DND-41 (cell line): Measurements from ENCODE around the gene OPN1SW.

ENCODE experiments used
- ATAC-seq: fragments of 200-7000 bp; cut with Tn5 transposase; 3 replicates; pipeline ENCODE4 v1.9.1; 2021; ENCODE audit warnings: low read depth; ENCODE audit not compliant: insufficient read depth
- DNase-seq: peaks from one replicate; pipeline ENCODE4 v3.0.0-alpha.2; 2020
- H2AFZ ChIP-seq: 2 replicates; pipeline ENCODE4 v1.6.0; 2012; ENCODE audit warnings: low read depth, low read length
- H3K27ac ChIP-seq: 2 replicates; pipeline ENCODE4 v1.5.1; 2012; ENCODE audit warnings: low read length, inconsistent platforms
- H3K27me3 ChIP-seq: fragments of 200-600 bp; sonication (generic); 2 replicates; pipeline ENCODE4 v1.6.0; 2012; ENCODE audit warnings: low read length, mild to moderate bottlenecking, inconsistent platforms; ENCODE audit not compliant: insufficient read depth, poor library complexity
- H3K36me3 ChIP-seq: 2 replicates; pipeline ENCODE4 v1.5.1; 2012; ENCODE audit warnings: low read length, inconsistent platforms; ENCODE audit not compliant: insufficient read depth
- H3K4me1 ChIP-seq: 2 replicates; pipeline ENCODE4 v1.5.1; 2012; ENCODE audit warnings: mild to moderate bottlenecking, low read length; ENCODE audit not compliant: insufficient read depth
- H3K4me2 ChIP-seq: 2 replicates; pipeline ENCODE4 v1.6.0; 2012; ENCODE audit warnings: mild to moderate bottlenecking, moderate library complexity, low read length, inconsistent platforms; ENCODE audit not compliant: insufficient read depth
- H3K4me3 ChIP-seq, 2 experiments: fragments of 200-600 bp in 1 of 2; shearing (Covaris generic) in 1 of 2; 2 replicates each; pipeline ENCODE4 v1.5.1; 2012 to 2016; ENCODE audit warnings: inconsistent platforms in 2 of 2, low read length in 2 of 2, mild to moderate bottlenecking in 2 of 2, low read depth in 1 of 2, moderate library complexity in 1 of 2
- H3K79me2 ChIP-seq: 2 replicates; pipeline ENCODE4 v1.6.0; 2012; ENCODE audit warnings: low read length, inconsistent platforms; ENCODE audit not compliant: insufficient read depth
- H3K9ac ChIP-seq: 2 replicates; pipeline ENCODE4 v1.6.0; 2012; ENCODE audit warnings: low read depth, mild to moderate bottlenecking, inconsistent platforms, low read length, moderate library complexity
- H3K9me3 ChIP-seq: 2 replicates; pipeline ENCODE4 v1.5.1; 2012; ENCODE audit warnings: low read length, moderate library complexity, mild to moderate bottlenecking, inconsistent platforms; ENCODE audit not compliant: insufficient read depth, severe bottlenecking
- H4K20me1 ChIP-seq: 2 replicates; pipeline ENCODE4 v1.6.0; 2012; ENCODE audit warnings: low read length; ENCODE audit not compliant: insufficient read depth
- EZH2 ChIP-seq: IDR thresholded peaks from 3 replicates; pipeline ENCODE4 v1.6.1; 2012; ENCODE audit warnings: borderline replicate concordance, low read depth, mild to moderate bottlenecking, moderate library complexity, low read length, inconsistent platforms; ENCODE audit not compliant: severe bottlenecking
- TF ChIP-seq, protein P1 (sequence below): IDR thresholded peaks from 2 replicates; pipeline ENCODE4 v1.5.1; 2012; ENCODE audit warnings: borderline replicate concordance, low read length, moderate library complexity, mild to moderate bottlenecking; ENCODE audit not compliant: poor library complexity, severe bottlenecking; ENCODE audit errors: extremely low read depth

The OPN1SW gene

DNA sequence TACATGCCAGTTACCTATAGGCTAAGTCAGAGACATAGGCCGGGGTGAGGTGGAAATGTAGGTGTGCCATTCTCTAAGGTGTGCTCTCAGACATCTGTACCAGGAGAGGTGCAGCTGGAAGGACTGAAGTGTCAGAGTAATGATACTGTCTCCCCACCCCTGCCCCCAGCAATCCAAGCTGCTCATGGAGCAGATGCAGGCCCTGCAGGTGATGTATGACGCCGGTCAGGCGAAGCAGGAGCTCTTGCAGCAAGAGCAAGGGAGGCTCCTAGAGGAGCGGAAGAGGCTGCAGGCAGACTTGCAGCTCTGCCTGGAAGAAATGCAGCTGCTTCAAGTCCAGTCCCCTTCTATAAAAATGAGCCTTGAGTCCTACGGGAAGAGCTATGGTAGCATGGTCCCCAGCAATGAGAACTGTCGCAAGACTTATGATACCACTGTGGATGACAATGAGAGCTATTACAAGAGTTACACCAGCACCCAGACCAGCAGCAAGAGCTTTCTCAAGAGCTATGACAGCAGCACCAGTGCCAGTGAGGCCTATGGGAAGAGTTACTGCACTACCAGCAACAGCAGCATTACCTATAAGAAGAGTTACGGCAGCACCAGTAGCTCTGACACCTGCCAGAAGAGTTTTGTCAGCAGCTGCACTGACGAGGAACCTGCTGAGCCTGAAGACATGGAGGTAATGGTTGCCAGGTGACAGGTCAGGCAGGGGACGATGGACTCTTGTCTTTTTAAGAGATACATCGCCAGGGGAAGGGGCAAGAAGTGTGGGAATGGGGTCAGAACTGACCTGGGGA, 36.2 kb upstream of the OPN1SW start:
- DNase-seq, result no peak
- H3K9ac ChIP-seq, result no peak overlapping the region
- H3K4me1 ChIP-seq, result no peaks in the 10 kb centered on the region
- ATAC-seq, result no peak
- no peak overlapping the region for H2AFZ ChIP-seq
- H3K27me3 ChIP-seq, result no peaks in the 10 kb centered on the region
- H3K9me3 ChIP-seq, result no peaks in the 10 kb centered on the region
- H3K27ac ChIP-seq, result no peak overlapping the region
- no peaks in the 10 kb centered on the region for H3K79me2 ChIP-seq
- H4K20me1 ChIP-seq, result no peaks in the 10 kb centered on the region; the same call in 1 of the 2 replicates
- H3K36me3 ChIP-seq, result peaks cover 12% of the 10 kb centered on the region
- TF ChIP-seq, protein P1, sequence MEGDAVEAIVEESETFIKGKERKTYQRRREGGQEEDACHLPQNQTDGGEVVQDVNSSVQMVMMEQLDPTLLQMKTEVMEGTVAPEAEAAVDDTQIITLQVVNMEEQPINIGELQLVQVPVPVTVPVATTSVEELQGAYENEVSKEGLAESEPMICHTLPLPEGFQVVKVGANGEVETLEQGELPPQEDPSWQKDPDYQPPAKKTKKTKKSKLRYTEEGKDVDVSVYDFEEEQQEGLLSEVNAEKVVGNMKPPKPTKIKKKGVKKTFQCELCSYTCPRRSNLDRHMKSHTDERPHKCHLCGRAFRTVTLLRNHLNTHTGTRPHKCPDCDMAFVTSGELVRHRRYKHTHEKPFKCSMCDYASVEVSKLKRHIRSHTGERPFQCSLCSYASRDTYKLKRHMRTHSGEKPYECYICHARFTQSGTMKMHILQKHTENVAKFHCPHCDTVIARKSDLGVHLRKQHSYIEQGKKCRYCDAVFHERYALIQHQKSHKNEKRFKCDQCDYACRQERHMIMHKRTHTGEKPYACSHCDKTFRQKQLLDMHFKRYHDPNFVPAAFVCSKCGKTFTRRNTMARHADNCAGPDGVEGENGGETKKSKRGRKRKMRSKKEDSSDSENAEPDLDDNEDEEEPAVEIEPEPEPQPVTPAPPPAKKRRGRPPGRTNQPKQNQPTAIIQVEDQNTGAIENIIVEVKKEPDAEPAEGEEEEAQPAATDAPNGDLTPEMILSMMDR, result no peak
- no peak for TF ChIP-seq EZH2
- no peak overlapping the region for H3K4me3 ChIP-seq
- H3K4me2 ChIP-seq, result no peak overlapping the region

DNA sequence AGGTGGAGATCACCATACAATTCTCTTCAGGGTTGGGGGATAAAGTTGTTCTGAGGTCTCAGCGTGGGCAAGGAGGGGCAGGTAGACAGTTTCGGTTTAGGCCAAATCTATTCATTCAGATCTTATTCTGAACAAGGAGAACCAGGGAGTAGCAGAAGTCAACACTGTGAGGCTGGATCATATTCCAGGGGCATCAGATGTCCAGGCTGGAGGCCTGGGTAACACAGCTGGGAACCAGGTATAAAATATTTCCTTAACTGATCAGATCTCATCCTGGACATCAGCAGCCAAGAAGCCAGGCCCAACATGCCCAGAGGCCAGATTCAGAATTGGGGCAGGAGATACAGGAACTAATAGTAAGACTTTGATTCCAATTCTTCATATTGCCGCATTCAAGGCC, 35.4 kb upstream of the OPN1SW start:
- ATAC-seq (no peak), DNase-seq (no peak)
- Histone ChIP-seq H3K4me2 (no peak overlapping the region), H4K20me1 (no peaks in the 10 kb centered on the region; the same call in 1 of the 2 replicates), H3K4me3 (no peak overlapping the region), H3K27ac (no peak overlapping the region), H3K4me1 (no peaks in the 10 kb centered on the region), H3K9me3 (no peaks in the 10 kb centered on the region), H3K9ac (no peak overlapping the region), H2AFZ (no peak overlapping the region), H3K36me3 (peaks cover 20% of the 10 kb centered on the region), H3K27me3 (no peaks in the 10 kb centered on the region), H3K79me2 (no peaks in the 10 kb centered on the region)
- no peak for TF ChIP-seq EZH2
- TF ChIP-seq, protein P1, result no peak

DNA sequence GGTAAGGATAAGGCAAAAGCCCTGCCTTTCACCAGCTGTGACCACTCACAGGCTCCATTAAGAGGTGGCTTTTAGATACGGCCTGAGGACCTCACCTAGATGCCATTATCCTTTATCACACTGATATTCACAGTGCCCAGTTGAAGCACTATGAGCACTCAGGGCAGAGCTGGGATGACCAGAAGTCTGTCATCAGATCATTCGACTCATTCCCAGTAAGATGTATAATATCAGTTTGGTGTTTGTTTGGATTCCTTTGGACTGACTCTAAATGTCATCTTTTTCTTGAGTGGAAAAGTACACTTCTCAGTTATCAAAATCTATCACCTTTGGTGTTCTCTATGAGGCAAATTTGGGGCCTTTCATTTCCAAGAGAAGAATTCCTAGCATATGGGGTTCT, 34.9 kb upstream of the OPN1SW start:
- ATAC-seq (no peak), DNase-seq (no peak)
- no peaks in the 10 kb centered on the region; the same call in 1 of the 2 replicates for H4K20me1 ChIP-seq
- H2AFZ ChIP-seq, result no peak overlapping the region
- no peak overlapping the region for H3K4me3 ChIP-seq
- peaks cover 25% of the 10 kb centered on the region for H3K36me3 ChIP-seq
- H3K27me3 ChIP-seq, result no peaks in the 10 kb centered on the region
- no peak overlapping the region for H3K27ac ChIP-seq
- TF ChIP-seq EZH2, result no peak
- TF ChIP-seq, protein P1, result no peak
- no peaks in the 10 kb centered on the region for H3K4me1 ChIP-seq
- H3K9ac ChIP-seq, result no peak overlapping the region
- H3K4me2 ChIP-seq, result no peak overlapping the region
- H3K79me2 ChIP-seq, result no peaks in the 10 kb centered on the region
- H3K9me3 ChIP-seq, result no peaks in the 10 kb centered on the region
